ENCODE data around the gene FIGNL2. TPM values are rescaled to one million over a fixed set of nuclear protein-coding genes. Genes with fewer than 3 reads are reported as not detected.

FIGNL2 gene
- polyA plus RNA-seq, 1 experiment: 0.26 TPM

- H3K27me3 ChIP-seq (ENCODE audit: control insufficient read depth, insufficient read depth, low read length): peaks cover 22% of the 10 kb centered on the region
- TF ChIP-seq, protein P1, sequence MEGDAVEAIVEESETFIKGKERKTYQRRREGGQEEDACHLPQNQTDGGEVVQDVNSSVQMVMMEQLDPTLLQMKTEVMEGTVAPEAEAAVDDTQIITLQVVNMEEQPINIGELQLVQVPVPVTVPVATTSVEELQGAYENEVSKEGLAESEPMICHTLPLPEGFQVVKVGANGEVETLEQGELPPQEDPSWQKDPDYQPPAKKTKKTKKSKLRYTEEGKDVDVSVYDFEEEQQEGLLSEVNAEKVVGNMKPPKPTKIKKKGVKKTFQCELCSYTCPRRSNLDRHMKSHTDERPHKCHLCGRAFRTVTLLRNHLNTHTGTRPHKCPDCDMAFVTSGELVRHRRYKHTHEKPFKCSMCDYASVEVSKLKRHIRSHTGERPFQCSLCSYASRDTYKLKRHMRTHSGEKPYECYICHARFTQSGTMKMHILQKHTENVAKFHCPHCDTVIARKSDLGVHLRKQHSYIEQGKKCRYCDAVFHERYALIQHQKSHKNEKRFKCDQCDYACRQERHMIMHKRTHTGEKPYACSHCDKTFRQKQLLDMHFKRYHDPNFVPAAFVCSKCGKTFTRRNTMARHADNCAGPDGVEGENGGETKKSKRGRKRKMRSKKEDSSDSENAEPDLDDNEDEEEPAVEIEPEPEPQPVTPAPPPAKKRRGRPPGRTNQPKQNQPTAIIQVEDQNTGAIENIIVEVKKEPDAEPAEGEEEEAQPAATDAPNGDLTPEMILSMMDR (IDR thresholded peaks at IDR 0.05; ENCODE audit: low read depth, low read length): no peak
- POLR2A ChIA-PET: no interaction called here
- DNase-seq (ENCODE audit: low read depth, low spot score): no peak
- no peak overlapping the region for H3K4me3 ChIP-seq (ENCODE audit: low read depth, low read length)
- H3K27ac ChIP-seq (ENCODE audit: low read depth, low read length): no peak overlapping the region
- CTCF ChIA-PET: no interaction called here
- H3K9me3 ChIP-seq (ENCODE audit: control insufficient read depth, insufficient read depth, low read length): no peaks in the 10 kb centered on the region; the same call in 1 of the 2 replicates
These were observed 17.3 kb upstream of the FIGNL2 start for GRCh38 chr12:51865757-51866270.

DNA sequence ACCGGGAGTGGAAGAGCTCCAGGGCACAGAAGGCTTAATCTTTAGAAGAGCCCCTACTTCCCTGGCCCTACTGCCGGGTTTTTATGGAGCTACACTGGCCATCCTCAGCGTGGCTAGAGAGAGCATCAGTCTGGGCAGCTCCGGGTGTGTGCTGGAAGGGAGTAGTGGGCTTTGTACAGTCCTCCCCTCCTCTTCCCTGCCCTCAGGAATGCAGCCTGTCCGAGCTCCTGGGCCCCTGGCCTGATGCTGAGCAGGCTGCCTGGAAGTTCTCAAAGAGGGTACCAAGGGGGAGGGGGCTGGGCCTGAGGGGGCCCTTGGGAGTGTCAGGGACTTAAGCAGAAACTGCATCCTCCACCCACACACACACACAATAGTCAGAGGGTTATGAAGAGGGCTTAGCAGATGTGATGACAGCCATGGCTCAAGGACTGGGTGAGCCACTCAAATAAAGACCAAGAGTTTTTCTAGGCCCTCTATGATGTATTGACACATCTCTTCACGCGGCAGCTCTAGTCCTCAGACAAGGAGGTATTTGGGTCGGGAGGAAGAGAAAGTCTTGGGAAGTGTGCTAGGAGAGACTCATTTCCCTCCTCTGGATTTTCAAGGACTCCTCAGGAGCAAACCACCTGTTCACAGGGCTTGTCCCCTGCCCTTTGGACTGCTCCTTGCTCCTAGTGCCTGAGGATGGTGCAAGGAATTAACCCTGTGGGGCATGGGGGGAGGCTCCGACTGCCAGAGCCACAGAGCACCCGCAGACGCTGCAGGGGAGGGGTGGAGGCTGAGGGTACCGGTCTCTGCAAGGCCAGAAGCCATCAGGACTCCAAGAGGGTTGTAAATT, 16.5 kb upstream of the FIGNL2 start:
- CTCF ChIA-PET: interaction anchor here (1.0 to 2.7 kb wide), 2 partner anchors 9 to 10 kb away, joined by 3 to 14 read pairs; no protein-coding TSS in a partner anchor
- Histone ChIP-seq H3K27me3 (ENCODE audit: control insufficient read depth, insufficient read depth, low read length) (peaks cover 22% of the 10 kb centered on the region), H3K4me3 (ENCODE audit: low read depth, low read length) (no peak overlapping the region), H3K9me3 (ENCODE audit: control insufficient read depth, insufficient read depth, low read length) (no peaks in the 10 kb centered on the region; the same call in 1 of the 2 replicates), H3K27ac (ENCODE audit: low read depth, low read length) (no peak overlapping the region)
- TF ChIP-seq, protein P1 (IDR thresholded peaks at IDR 0.05; ENCODE audit: low read depth, low read length): no peak
- no peak for DNase-seq (ENCODE audit: low read depth, low spot score)
- POLR2A ChIA-PET: interaction anchor here (0.6 to 1.3 kb wide), 3 partner anchors 9 to 30 kb away, joined by 3 to 4 read pairs (median 4); no protein-coding TSS in a partner anchor

- Histone ChIP-seq H3K9me3 (ENCODE audit: control insufficient read depth, insufficient read depth, low read length) (no peaks in the 10 kb centered on the region; the same call in 1 of the 2 replicates), H3K27ac (ENCODE audit: low read depth, low read length) (no peak overlapping the region), H3K4me3 (ENCODE audit: low read depth, low read length) (peak overlapping the region; percentile 43), H3K27me3 (ENCODE audit: control insufficient read depth, insufficient read depth, low read length) (peaks cover 20% of the 10 kb centered on the region)
- ChIA-PET CTCF (interaction anchor here (0.7 to 2.7 kb wide), 4 partner anchors 8 to 161 kb away, joined by 3 to 14 read pairs (median 3); no protein-coding TSS in a partner anchor), POLR2A (interaction anchor here (0.6 to 1.3 kb wide), 2 partner anchors 8 to 31 kb away, joined by 3 to 4 read pairs; no protein-coding TSS in a partner anchor)
- TF ChIP-seq, protein P1 (IDR thresholded peaks at IDR 0.05; ENCODE audit: low read depth, low read length): no peak
- no peak for DNase-seq (ENCODE audit: low read depth, low spot score)
These were observed 15.7 kb upstream of the FIGNL2 start for GRCh38 chr12:51863933-51864832.

- TF ChIP-seq, protein P1 (IDR thresholded peaks at IDR 0.05; ENCODE audit: low read depth, low read length): no peak
- ChIA-PET CTCF (interaction anchor here (0.7 to 2.7 kb wide), 4 partner anchors 11 to 162 kb away, joined by 3 to 14 read pairs (median 4); no protein-coding TSS in a partner anchor), POLR2A (no interaction called here)
- Histone ChIP-seq H3K27me3 (ENCODE audit: control insufficient read depth, insufficient read depth, low read length) (peaks cover 17% of the 10 kb centered on the region), H3K4me3 (ENCODE audit: low read depth, low read length) (no peak overlapping the region; the same call in 1 of the 2 replicates), H3K9me3 (ENCODE audit: control insufficient read depth, insufficient read depth, low read length) (no peaks in the 10 kb centered on the region; the same call in 1 of the 2 replicates), H3K27ac (ENCODE audit: low read depth, low read length) (no peak overlapping the region)
- no peak for DNase-seq (ENCODE audit: low read depth, low spot score)
These were observed 14.9 kb upstream of the FIGNL2 start for GRCh38 chr12:51863363-51863932.

Data from AG04450 (cell line).